ENCODE results near the gene GNAT1. TPM values are rescaled to one million over a fixed set of nuclear protein-coding genes. Genes with fewer than 3 reads are reported as not detected.

The GNAT1 gene
- total and polyA plus RNA-seq, 2 of the 13 experiments (the other 11 are each of a cell fraction or from before 2014, with no cell fraction given), result 0.15 TPM; not detected in 1

- TF ChIP-seq ZNF276 (CRISPR knock-in tag; IDR thresholded peaks at IDR 0.05; ENCODE audit: low read depth) (no peak), KDM5A (IDR thresholded peaks at IDR 0.05; ENCODE audit: borderline replicate concordance, low read length) (no peak), ZNF777 (CRISPR knock-in tag; IDR thresholded peaks at IDR 0.05) (no peak), ZHX1 (CRISPR knock-in tag; IDR thresholded peaks at IDR 0.05; ENCODE audit: low read depth) (no peak), ZNF564 (CRISPR knock-in tag; IDR thresholded peaks at IDR 0.05) (no peak), ZFX (CRISPR knock-in tag; IDR thresholded peaks at IDR 0.05; ENCODE audit: low read depth) (peak; percentile 45; the same call in 1 of the 2 replicates), TERF1 (CRISPR knock-in tag; IDR thresholded peaks at IDR 0.05) (no peak), ZNF230 (CRISPR knock-in tag; IDR thresholded peaks at IDR 0.05) (no peak), MAFG (CRISPR knock-in tag; IDR thresholded peaks at IDR 0.05) (no peak), MNT (IDR thresholded peaks at IDR 0.05) (peak; percentile 74), TMF1 (CRISPR knock-in tag; IDR thresholded peaks at IDR 0.05; ENCODE audit: low read depth) (no peak), ZNF576 (CRISPR knock-in tag; IDR thresholded peaks at IDR 0.05) (0 out of 2 replicates have a peak, but pooled peaks have one; percentile 43), ZNF331 (CRISPR knock-in tag; IDR thresholded peaks at IDR 0.05) (no peak), NRL (CRISPR knock-in tag; IDR thresholded peaks at IDR 0.05; ENCODE audit: borderline replicate concordance) (peak; percentile 4; the same call in 1 of the 2 replicates), MTF2 (CRISPR knock-in tag; IDR thresholded peaks at IDR 0.05; ENCODE audit: borderline replicate concordance) (0 out of 2 replicates have a peak, but pooled peaks have one; percentile 26), TAF15 (IDR thresholded peaks at IDR 0.05; ENCODE audit: low read depth, low read length, poor library complexity, severe bottlenecking) (no peak), UBTF (CRISPR knock-in tag; IDR thresholded peaks at IDR 0.05) (peak; percentile 50; the same call in 1 of the 2 replicates), RFX3 (CRISPR knock-in tag; IDR thresholded peaks at IDR 0.05) (no peak)
Measured at GRCh38 chr3:50205413-50206276, 14.2 kb downstream of the GNAT1 start (continued).

Measured in HepG2 (cell line).